Osteoblast (primary cell): ENCODE measurements around the gene NUP93. TPM values are rescaled to one million over a fixed set of nuclear protein-coding genes. Genes with fewer than 3 reads are reported as not detected.

Experiments used
- DNase-seq: peaks from one replicate; pipeline ENCODE4 v3.0.0; 2011; ENCODE audit warnings: low spot score, mixed read lengths; ENCODE audit not compliant: insufficient read length; ENCODE audit errors: missing footprints
- H2AFZ ChIP-seq: 2 replicates; pipeline ENCODE4 v1.6.0; 2011; ENCODE audit warnings: mild to moderate bottlenecking, low read length
- H3K27ac ChIP-seq: 2 replicates; pipeline ENCODE4 v1.5.1; 2011; ENCODE audit warnings: mild to moderate bottlenecking, low read depth, low read length, moderate library complexity
- H3K27me3 ChIP-seq: 2 replicates; pipeline ENCODE4 v1.6.0; 2012; ENCODE audit warnings: mild to moderate bottlenecking, control low read depth, inconsistent platforms, low read length, moderate library complexity; ENCODE audit not compliant: insufficient read depth
- H3K36me3 ChIP-seq: 2 replicates; pipeline ENCODE4 v1.5.1; 2011; ENCODE audit warnings: mild to moderate bottlenecking, low read length, control low read depth, moderate library complexity; ENCODE audit not compliant: insufficient read depth
- H3K4me1 ChIP-seq: 2 replicates; pipeline ENCODE4 v1.5.1; 2011; ENCODE audit warnings: mild to moderate bottlenecking, low read length, control low read depth, moderate library complexity; ENCODE audit not compliant: insufficient read depth
- H3K4me2 ChIP-seq: 2 replicates; pipeline ENCODE4 v1.6.0; 2011; ENCODE audit warnings: mild to moderate bottlenecking, low read length; ENCODE audit not compliant: insufficient read depth
- H3K4me3 ChIP-seq: fragments of 200-600 bp; sonication (generic); 3 replicates; pipeline ENCODE4 v1.5.1; 2012; ENCODE audit warnings: mild to moderate bottlenecking, low read length, inconsistent platforms; ENCODE audit not compliant: insufficient read depth
- H3K79me2 ChIP-seq: 2 replicates; pipeline ENCODE4 v1.6.0; 2012; ENCODE audit warnings: mild to moderate bottlenecking, low read length, control low read depth, inconsistent platforms; ENCODE audit not compliant: insufficient read depth
- H3K9me3 ChIP-seq: 2 replicates; pipeline ENCODE4 v1.5.1; 2011; ENCODE audit warnings: low read depth, low read length, control low read depth
- H4K20me1 ChIP-seq: 2 replicates; pipeline ENCODE4 v1.6.0; 2012; ENCODE audit warnings: mild to moderate bottlenecking, low read length, control low read depth; ENCODE audit not compliant: insufficient read depth
- CTCF ChIP-seq: IDR thresholded peaks from 2 replicates; pipeline ENCODE4 v1.5.1; 2011; ENCODE audit warnings: mild to moderate bottlenecking, low read depth, low read length, moderate library complexity; ENCODE audit errors: extremely low read depth
- total RNA-seq: library from RNA; depleted of rRNA; stranded (reverse); fragments of >200 nt; gene quantifications from 2 replicates; pipeline ENCODE4 v1.2.3, GENCODE V29; 2012

Gene NUP93
- total RNA-seq, 1 donor: 40.5 TPM

- H3K36me3 ChIP-seq: peaks cover 9% of the 10 kb centered on the region
- DNase-seq: no peak
- no peaks in the 10 kb centered on the region for H3K9me3 ChIP-seq
- H3K27me3 ChIP-seq: no peaks in the 10 kb centered on the region
- H3K4me2 ChIP-seq: no peak overlapping the region
- no peaks in the 10 kb centered on the region for H4K20me1 ChIP-seq
- H3K27ac ChIP-seq: no peak overlapping the region
- no peak for TF ChIP-seq CTCF
- H3K79me2 ChIP-seq: no peaks in the 10 kb centered on the region
- peaks cover 5% of the 10 kb centered on the region for H3K4me1 ChIP-seq
- no peak overlapping the region for H2AFZ ChIP-seq
- H3K4me3 ChIP-seq: no peak overlapping the region
These were observed 85.8 kb downstream of the NUP93 start for GRCh38 chr16:56815721-56816120.

- H3K4me3 ChIP-seq: no peak overlapping the region
- no peak overlapping the region for H3K27ac ChIP-seq
- H4K20me1 ChIP-seq: no peaks in the 10 kb centered on the region
- H3K4me2 ChIP-seq: no peak overlapping the region
- H3K79me2 ChIP-seq: no peaks in the 10 kb centered on the region
- H3K4me1 ChIP-seq: peaks cover 5% of the 10 kb centered on the region
- no peaks in the 10 kb centered on the region for H3K9me3 ChIP-seq
- no peak for TF ChIP-seq CTCF
- H3K27me3 ChIP-seq: no peaks in the 10 kb centered on the region
- peaks cover 15% of the 10 kb centered on the region for H3K36me3 ChIP-seq
- H2AFZ ChIP-seq: no peak overlapping the region
- DNase-seq: no peak
These were observed 87.1 kb downstream of the NUP93 start for GRCh38 chr16:56817056-56817455.

GRCh38 chr16:56817938-56818337 is 88.0 kb downstream of the NUP93 start:
- Histone ChIP-seq H3K36me3 (peaks cover 20% of the 10 kb centered on the region), H3K27ac (no peak overlapping the region), H2AFZ (no peak overlapping the region), H4K20me1 (no peaks in the 10 kb centered on the region), H3K4me2 (no peak overlapping the region), H3K9me3 (no peaks in the 10 kb centered on the region), H3K27me3 (no peaks in the 10 kb centered on the region), H3K79me2 (no peaks in the 10 kb centered on the region), H3K4me1 (peaks cover under 1% of the 10 kb centered on the region), H3K4me3 (no peak overlapping the region)
- DNase-seq: no peak
- no peak for TF ChIP-seq CTCF

- Histone ChIP-seq H3K27ac (no peak overlapping the region), H3K79me2 (no peaks in the 10 kb centered on the region), H3K27me3 (no peaks in the 10 kb centered on the region), H3K9me3 (no peaks in the 10 kb centered on the region), H3K4me2 (no peak overlapping the region), H3K4me1 (no peaks in the 10 kb centered on the region), H2AFZ (no peak overlapping the region), H3K36me3 (peaks cover 37% of the 10 kb centered on the region), H4K20me1 (no peaks in the 10 kb centered on the region), H3K4me3 (no peak overlapping the region)
- no peak for TF ChIP-seq CTCF
- no peak for DNase-seq
These were observed 93.3 kb downstream of the NUP93 start for GRCh38 chr16:56823081-56823733.
